GM12875 (cell line): Measurements from ENCODE around the gene CARD14.

ENCODE experiments used
- H3K4me3 ChIP-seq: one replicate; pipeline ENCODE4 v1.5.1; 2011; ENCODE audit warnings: low read depth, low read length, control low read depth
- CTCF ChIP-seq: IDR thresholded peaks from 2 replicates; pipeline ENCODE4 v1.5.1; 2011; ENCODE audit warnings: low read depth, mild to moderate bottlenecking, control low read depth, inconsistent platforms, low read length, moderate library complexity, borderline replicate concordance; ENCODE audit not compliant: insufficient read depth

Gene CARD14

GRCh38 chr17:80166446-80166845 lies 3.4 kb upstream of the CARD14 start:
- H3K4me3 ChIP-seq, result no peak overlapping the region
- TF ChIP-seq CTCF, result no peak

DNA sequence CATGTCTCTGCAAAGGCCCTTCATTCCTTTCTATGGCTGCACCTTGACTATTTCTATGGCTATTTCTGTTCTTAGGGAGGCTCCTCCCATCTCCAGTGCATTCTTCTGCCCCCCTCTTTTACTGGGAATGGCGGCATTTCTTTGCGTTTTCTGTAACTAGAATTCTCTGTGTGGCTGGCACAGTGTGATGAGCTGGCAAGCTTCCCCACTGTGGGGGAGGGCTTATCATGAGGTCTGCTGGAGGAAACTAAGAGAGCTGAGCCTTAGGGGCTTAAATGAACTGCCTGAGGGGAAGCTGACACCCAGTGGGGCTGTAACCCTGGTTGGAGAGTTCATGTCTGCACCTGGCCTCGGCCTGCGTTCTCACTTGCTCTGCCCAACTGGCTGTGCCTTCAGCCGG lies 1.5 kb upstream of the CARD14 start:
- no peak for TF ChIP-seq CTCF
- no peak overlapping the region for H3K4me3 ChIP-seq

DNA sequence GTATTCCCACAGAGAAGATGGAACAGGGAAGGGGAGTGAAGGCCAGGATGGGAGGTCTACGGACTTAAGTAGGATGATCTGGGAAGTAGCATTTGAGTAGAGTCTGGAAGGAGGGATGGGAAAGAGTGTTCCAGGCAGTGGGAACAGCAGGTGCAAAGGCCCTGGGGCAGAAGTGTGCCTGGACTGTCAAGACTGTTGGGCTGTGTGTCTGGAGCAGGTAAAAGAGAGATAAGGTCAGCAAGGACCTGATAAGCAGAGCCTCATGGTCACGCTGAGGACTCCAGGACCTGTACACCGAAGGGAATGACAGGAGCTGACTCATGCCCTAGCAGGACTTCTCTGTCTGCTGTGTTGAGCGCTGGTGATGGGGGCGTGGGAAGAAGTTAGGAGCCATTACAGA lies 723 bp upstream of the CARD14 start:
- no peak overlapping the region for H3K4me3 ChIP-seq
- no peak for TF ChIP-seq CTCF

GRCh38 chr17:80171681-80172080 lies 1.9 kb downstream of the CARD14 start:
- no peak overlapping the region for H3K4me3 ChIP-seq
- TF ChIP-seq CTCF, result no peak

GRCh38 chr17:80173126-80173525 lies 3.3 kb downstream of the CARD14 start:
- TF ChIP-seq CTCF, result no peak
- H3K4me3 ChIP-seq, result no peak overlapping the region

- no peak overlapping the region for H3K4me3 ChIP-seq
- no peak for TF ChIP-seq CTCF
These were observed 4.1 kb downstream of the CARD14 start for GRCh38 chr17:80173916-80174315.

DNA sequence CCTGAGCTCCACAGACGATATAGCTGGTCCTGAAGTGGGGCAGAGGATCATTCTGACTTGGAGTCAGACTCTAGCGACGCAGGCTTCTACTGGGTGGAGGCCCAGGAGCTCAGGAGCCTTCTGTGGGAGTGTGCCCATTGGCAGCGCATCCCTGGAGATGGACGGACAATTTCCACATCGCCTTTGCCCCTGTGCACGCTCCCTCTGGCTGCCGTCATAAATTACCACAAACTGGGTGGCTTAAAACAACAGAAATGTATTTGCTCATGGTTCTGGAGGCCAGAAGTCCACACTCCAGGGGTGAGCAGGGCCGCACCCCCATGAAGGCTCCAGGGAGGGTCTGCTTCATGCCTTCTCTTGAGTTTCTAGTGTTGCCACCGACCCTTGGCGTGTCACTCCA lies 6.9 kb downstream of the CARD14 start:
- TF ChIP-seq CTCF, result no peak
- no peak overlapping the region for H3K4me3 ChIP-seq
